Calu3 (cell line): ENCODE results near the gene ASPRV1. TPM values are rescaled to one million over a fixed set of nuclear protein-coding genes. Genes with fewer than 3 reads are reported as not detected.
A peak's percentile ranks its signal among the peaks of the same experiment; 100 is the strongest.

Source experiments
- BruUV-seq: library from RNA; stranded (reverse); fragments of 400-500 nt; replicated peaks from 2 replicates; lab custom pipeline; 2021; lab: Mats Ljungman, UMichigan
- CTCF ChIA-PET: fragments of 300-600 bp; sonication (Branson Sonifier 250); formaldehyde crosslinking; loops from one replicate; lab custom pipeline; 2022; ENCODE audit warnings: antibody characterized with exemption; lab: Charles Lee
- DNase-seq: peaks from one replicate; pipeline ENCODE4 v3.0.0; 2022
- H3K27ac Mint-ChIP-seq: one replicate; pipeline ENCODE4 v1.8.0; 2022; ENCODE audit warnings: mixed read lengths; ENCODE audit not compliant: unreplicated experiment
- H3K27me3 Mint-ChIP-seq: one replicate; pipeline ENCODE4 v1.8.0; 2022; ENCODE audit warnings: mixed read lengths; ENCODE audit not compliant: unreplicated experiment
- H3K36me3 Mint-ChIP-seq: one replicate; pipeline ENCODE4 v1.8.0; 2022; ENCODE audit warnings: mild to moderate bottlenecking, moderate library complexity, mixed read lengths; ENCODE audit not compliant: insufficient read depth, unreplicated experiment
- H3K4me1 Mint-ChIP-seq: one replicate; pipeline ENCODE4 v1.8.0; 2022; ENCODE audit warnings: mild to moderate bottlenecking, low read depth, mixed read lengths; ENCODE audit not compliant: unreplicated experiment
- H3K4me3 Mint-ChIP-seq: one replicate; pipeline ENCODE4 v1.8.0; 2022; ENCODE audit warnings: mild to moderate bottlenecking, low read depth, moderate library complexity, mixed read lengths; ENCODE audit not compliant: unreplicated experiment
- H3K9me3 Mint-ChIP-seq: one replicate; pipeline ENCODE4 v1.8.0; 2022; ENCODE audit warnings: low read depth, mixed read lengths; ENCODE audit not compliant: unreplicated experiment
- CTCF ChIP-seq: fragments of 200-600 bp; IDR thresholded peaks from one replicate; pipeline ENCODE4 v1.8.0; 2022; ENCODE audit warnings: antibody characterized with exemption; ENCODE audit not compliant: unreplicated experiment
- intact Hi-C: fragments of 100-400 bp; cut with micrococcal nuclease; formaldehyde crosslinking; loops from one replicate; pipeline ENCODE4 v1.10.0; 2022; ENCODE audit not compliant: unreplicated experiment
- total RNA-seq: library from RNA; stranded (reverse); gene quantifications from 2 replicates; pipeline ENCODE4 v1.2.3, GENCODE V29; 2022

ASPRV1 gene
- total RNA-seq, 1 experiment from 2014 or later = 0.17 TPM

GRCh38 chr2:69997015-69997830 lies 35.8 kb upstream of the ASPRV1 start:
- CTCF ChIA-PET = interaction anchor here (0.6 kb wide), 1 partner anchor 10 kb away, joined by 3 read pairs; no protein-coding TSS in a partner anchor

GRCh38 chr2:69995511-69995910 lies 34.1 kb upstream of the ASPRV1 start:
- intact Hi-C loops = loop anchor here (10.0 kb wide), 1 partner anchor 149 kb away; no protein-coding TSS in a partner anchor
- CTCF ChIA-PET = no interaction called here

More at GRCh38 chr2:69997015-69997830, 35.8 kb upstream of the ASPRV1 start:
- Mint-ChIP-seq H3K4me3 (no peak overlapping the region), H3K27ac (no peak overlapping the region), H3K36me3 (no peaks in the 10 kb centered on the region), H3K4me1 (peaks cover 17% of the 10 kb centered on the region), H3K27me3 (no peaks in the 10 kb centered on the region), H3K9me3 (no peaks in the 10 kb centered on the region)
- no peak for TF ChIP-seq CTCF
- no TSS peak for BruUV-seq
- intact Hi-C loops = loop anchor here (10.0 kb wide), 1 partner anchor 148 kb away; no protein-coding TSS in a partner anchor
- DNase-seq = peak; percentile 6

GRCh38 chr2:69994166-69994565 lies 32.7 kb upstream of the ASPRV1 start:
- H3K4me3 Mint-ChIP-seq = no peak overlapping the region

More at GRCh38 chr2:69995511-69995910, 34.1 kb upstream of the ASPRV1 start:
- Mint-ChIP-seq H3K27ac (no peak overlapping the region), H3K27me3 (no peaks in the 10 kb centered on the region), H3K9me3 (no peaks in the 10 kb centered on the region), H3K4me3 (no peak overlapping the region), H3K4me1 (peaks cover 17% of the 10 kb centered on the region), H3K36me3 (no peaks in the 10 kb centered on the region)
- no TSS peak for BruUV-seq
- TF ChIP-seq CTCF = no peak
- no peak for DNase-seq

GRCh38 chr2:69993708-69994107 lies 32.3 kb upstream of the ASPRV1 start:
- Mint-ChIP-seq H3K4me3 (no peak overlapping the region), H3K27ac (no peak overlapping the region)
- no peak for DNase-seq

More at GRCh38 chr2:69994166-69994565, 32.7 kb upstream of the ASPRV1 start:
- no peaks in the 10 kb centered on the region for H3K9me3 Mint-ChIP-seq
- intact Hi-C loops = loop anchor here (10.0 kb wide), 1 partner anchor 151 kb away; no protein-coding TSS in a partner anchor
- DNase-seq = no peak
- BruUV-seq = no TSS peak
- no peak for TF ChIP-seq CTCF
- no peaks in the 10 kb centered on the region for H3K36me3 Mint-ChIP-seq
- CTCF ChIA-PET = no interaction called here
- H3K27me3 Mint-ChIP-seq = no peaks in the 10 kb centered on the region
- H3K27ac Mint-ChIP-seq = no peak overlapping the region
- H3K4me1 Mint-ChIP-seq = peaks cover 9% of the 10 kb centered on the region

More at GRCh38 chr2:69993708-69994107, 32.3 kb upstream of the ASPRV1 start:
- intact Hi-C loops = loop anchor here (10.0 kb wide), 1 partner anchor 151 kb away; no protein-coding TSS in a partner anchor
- CTCF ChIA-PET = no interaction called here
- Mint-ChIP-seq H3K27me3 (no peaks in the 10 kb centered on the region), H3K9me3 (no peaks in the 10 kb centered on the region), H3K4me1 (peaks cover 9% of the 10 kb centered on the region), H3K36me3 (no peaks in the 10 kb centered on the region)
- no peak for TF ChIP-seq CTCF
- no TSS peak for BruUV-seq
